Kasumi-1 (cell line): ENCODE data around the gene PSMD9.
"Not testable (repeated sequence)": the region's sequence is repeated elsewhere in the genome, so short reads cannot be mapped to it uniquely, and the experiment has no call there.

Experiments used
- DNase-seq, 2 experiments: peaks; one replicate each; lab custom pipeline; 2025; lab: John Stamatoyannopoulos, UW

PSMD9 gene, protein sequence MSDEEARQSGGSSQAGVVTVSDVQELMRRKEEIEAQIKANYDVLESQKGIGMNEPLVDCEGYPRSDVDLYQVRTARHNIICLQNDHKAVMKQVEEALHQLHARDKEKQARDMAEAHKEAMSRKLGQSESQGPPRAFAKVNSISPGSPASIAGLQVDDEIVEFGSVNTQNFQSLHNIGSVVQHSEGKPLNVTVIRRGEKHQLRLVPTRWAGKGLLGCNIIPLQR

DNA sequence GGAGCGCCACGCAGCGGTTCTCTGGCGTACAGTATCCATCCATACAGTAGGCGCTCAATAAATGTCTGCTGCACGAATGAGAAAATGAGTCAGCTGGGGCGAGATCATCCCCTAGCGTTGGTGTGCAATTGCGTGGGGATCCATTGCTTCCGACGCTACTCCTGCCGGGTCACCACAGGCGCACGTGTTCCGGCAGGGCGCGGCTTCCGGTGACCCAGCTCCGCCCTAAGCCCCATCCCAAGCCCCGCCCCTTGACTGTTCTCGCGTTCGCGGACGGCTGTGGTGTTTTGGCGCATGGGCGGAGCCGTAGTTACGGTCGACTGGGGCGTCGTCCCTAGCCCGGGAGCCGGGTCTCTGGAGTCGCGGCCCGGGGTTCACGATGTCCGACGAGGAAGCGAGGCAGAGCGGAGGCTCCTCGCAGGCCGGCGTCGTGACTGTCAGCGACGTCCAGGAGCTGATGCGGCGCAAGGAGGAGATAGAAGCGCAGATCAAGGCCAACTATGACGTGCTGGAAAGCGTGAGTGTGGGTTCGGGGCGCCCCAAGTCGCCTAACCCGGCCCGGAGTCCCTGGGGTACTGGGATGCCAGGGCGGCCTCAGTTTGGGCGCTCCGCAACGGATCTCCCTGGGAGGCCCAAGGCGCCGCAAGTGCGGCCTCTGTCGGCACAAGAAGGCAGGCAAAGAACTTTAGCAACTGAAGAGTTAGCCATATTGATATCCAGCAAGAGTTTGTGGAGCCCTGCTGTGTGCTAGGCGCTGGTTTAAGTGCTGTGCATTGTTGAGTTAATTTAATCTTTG is at the start of gene PSMD9:
TSS of gene PSMD9 (plus strand) at position 313 of the 796 bp plus-strand sequence. CDS start at position 380, 67 bp downstream.
- DNase-seq = peak; percentile 93 to 97

DNA sequence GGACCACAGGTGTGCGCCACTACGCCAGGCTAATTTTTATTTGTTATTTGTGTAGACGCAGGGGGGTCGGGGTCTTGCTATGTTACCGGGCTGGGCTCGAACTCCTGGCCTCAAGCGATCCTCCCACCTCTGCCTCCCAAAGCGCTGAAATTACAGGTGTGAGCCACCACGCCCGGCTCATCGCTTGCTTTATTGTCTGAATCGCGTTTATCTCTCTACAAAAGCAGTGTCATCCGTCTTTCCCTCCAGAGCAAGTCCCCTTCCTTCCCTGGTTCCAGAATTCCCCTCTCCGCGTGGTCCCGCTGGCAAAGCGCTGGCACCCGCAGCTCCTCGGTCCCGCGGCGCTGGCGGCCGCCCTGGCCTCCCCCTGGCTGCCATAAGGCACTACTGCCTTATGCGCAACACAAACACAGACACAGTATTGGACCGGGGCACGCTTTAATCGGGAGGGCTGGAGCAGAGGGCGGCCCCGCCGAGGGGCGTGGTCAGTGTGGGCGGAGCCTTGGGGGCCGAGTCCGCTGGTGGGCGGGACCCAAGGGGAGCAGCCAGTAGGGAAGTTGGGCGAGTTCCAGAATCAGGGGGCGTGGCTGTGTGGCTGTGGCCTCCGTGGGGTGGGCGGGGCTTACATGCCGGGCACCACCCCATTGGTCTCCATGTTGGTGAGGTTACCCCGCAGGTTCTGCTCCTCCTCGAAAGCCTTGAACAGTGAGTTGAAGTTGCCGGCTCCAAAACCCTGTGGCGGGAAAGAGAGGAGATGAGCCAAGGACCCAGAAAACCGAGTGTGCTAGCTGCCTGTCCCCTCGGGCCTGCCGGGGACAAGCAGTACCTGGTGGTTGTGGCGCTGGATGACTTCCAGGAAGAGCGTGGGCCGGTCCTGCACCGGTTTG is 49.2 kb upstream of the PSMD9 start:
- DNase-seq = peak; percentile 96 to 97

DNA sequence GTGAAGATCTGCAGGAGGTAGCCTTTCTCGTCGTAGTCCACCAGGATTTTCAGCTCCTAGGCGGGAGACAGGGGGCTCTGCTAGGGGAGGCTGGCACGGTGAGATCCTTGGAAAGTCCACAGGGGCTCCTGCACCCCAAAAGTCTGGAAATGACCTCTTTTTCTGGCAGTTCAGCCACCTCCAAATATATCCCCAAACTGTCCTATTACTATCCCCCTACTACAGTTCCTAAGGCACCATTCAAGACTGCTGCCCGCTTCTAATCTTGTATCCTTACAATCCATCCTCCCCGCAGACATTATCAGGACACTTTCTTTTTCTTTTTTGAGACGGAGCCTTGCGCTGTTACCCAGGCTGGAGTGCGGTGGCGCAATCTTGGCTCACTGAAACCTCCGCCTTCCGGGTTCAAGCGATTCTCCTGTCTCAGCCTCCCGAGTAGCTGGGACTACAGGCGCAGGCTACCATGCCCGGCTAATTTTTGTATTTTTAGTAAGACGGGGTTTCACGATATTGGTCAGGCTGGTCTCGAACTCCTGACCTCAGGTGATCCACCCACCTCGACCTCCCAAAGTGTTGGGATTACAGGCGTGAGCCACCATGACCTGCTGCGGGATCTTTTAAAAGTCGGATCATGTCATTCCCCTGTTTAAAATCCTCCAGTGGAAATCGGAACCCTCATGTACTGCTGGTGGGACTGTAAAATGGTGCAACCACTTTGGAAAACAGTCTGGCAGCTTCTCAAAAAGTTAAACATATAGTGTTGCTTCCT is 48.4 kb upstream of the PSMD9 start:
- DNase-seq = peak in 1 of 2 experiments; percentile 41

DNA sequence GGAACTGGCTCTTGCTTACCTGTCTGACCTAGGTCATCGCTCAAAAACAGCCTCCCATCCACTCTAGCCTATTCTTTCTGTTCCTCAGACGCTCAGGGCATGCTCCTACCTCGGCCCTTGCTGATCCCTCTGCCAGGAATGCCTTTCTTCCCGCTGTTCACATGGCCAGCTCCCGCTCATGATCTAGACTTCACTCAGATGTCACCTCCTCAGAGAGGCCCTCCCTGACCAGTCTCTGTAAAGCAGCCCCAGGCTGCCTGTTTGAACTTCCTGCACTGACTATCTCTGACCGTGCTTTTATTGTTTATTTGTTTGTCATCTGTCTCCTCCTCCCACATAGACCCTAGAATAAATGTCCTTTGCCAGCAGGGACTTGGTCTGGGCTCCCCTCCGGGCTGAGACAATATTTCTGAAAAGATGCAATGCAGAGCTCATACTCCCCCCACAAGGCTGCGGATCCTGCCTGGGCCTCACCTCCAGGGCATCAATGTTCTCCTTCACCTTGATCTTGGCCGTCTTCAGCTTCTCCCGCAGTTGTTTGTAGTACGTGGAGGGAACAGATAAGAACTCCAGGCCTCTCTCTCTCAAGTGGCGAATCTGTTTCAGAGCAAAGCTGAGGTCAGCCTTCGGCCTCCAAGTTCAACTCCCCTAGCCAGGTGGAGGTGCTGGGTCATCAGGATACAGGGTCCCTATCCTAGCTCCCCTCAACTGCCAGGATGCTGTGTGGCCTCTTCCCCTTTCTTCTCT is 45.2 kb upstream of the PSMD9 start:
- no peak for DNase-seq

DNA sequence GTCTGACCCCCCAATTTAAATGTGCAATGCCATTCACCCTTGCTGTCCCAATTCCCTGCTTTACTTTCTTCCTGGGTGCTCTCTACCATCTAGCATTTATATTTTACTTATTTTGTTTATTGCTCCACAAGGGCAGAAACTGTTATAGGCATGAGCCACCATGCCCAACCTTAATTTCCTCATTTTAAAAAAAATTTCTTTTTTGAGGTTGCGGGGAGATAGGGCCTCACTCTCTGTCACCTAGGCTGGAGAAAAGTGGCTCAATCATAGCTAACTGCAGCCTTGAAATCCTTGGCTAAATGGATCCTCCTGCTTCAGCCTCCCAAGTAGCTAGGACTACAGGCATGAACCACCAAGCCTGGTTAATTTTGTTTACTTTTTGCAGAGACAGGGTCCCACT is 42.9 kb upstream of the PSMD9 start:
- no peak for DNase-seq

DNA sequence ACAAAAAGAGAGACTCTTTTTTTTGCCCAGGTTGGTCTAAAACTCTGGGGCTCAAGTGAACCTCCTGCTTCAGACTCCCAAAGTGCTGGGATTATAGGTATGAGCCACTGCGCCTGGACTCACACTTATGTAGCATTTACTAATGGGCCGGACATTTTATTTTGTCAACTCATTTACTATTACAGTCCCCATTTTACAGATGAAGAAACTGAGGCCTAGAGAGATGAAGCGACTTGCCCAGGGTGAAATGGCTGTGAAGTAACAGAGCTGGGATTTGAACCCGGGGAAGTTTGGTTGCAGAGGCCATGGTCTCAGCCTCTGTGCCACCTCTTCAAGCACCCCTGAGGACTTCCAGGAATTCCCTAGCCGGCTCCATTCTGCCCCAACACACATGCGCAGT is 39.4 kb upstream of the PSMD9 start:
- DNase-seq = no peak

DNA sequence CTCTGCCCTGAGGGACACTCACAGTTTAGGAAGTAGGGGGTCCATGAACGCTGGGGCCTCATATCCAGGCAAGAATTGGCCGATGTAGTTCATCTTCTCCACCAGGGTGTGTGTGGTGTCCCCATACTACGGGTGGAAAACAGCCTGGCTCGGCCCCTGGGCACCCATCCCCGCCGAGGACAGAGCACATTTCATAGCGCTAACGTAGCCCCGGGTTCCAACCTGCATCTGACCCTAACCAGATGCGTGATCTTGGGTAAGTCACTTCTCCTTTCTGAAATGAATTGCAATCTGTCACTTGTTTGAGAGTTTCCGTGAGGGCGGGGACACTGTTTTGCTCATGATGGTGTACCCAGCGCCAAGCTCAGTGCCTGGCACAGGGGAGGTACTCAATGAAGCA is 38.9 kb upstream of the PSMD9 start:
- DNase-seq = no peak

DNA sequence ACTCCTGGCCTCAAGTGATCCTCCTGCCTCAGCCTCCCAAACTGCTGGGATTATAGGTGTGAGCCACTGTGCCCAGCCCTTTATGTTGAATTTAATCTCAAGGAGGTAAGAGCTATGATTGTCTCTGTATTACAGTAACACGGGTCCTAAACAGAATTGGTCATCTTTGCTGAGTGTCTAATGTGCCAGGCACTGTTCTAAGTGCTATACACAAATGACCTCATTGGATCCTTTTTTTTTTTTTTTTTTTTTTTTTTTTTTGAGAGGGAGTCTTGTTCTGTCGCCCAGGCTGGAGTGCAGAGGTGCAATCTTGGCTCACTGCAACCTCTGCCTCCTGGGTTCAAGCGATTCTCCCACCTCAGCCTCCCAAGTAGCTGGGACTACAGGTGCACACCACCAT is 36.2 kb upstream of the PSMD9 start:
- not testable (repeated sequence) for DNase-seq

DNA sequence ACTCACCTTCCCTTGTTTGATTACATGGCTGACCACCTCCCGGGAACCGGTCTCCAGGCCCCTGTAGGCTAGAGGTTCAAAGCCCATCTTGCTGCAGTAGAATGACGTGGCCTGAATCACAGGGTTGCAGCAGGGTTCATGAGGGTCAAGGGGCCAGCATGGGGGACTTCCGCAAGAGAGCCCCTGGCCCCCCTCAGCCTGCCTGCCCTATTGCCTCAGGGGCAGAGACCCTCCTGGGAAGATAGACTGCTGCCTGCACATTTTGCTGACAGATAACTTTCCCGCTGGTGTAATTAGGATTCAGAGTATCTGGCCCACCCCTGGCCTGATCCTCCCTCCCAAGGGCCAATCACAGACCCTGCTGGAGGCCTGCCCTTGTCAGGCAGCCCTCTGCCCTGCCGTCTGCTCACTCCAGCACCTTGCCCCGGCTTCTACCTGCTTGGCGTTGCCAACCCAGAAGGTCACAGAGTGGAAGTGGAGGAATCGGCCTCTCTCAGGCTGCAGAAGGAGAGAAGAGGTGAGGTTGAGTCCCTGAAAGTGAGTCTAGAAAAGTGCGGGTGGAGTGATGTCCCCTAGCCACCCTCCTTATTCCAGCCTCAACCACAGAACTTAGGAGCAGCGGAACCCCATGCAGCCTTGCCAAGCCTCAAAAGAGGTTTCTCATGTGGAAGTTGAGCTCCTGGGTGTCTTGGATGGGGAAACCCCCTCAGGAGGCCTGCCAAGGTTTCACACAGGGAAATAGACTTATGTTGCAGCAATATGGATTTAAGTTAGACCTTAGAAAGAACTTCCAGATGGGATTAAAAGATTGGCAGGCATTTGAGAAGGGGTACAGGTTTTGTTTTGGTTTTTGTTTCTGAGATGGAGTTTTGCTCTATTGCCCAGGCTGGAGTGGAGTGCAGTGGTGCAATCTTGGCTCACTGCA is 31.0 kb upstream of the PSMD9 start:
- DNase-seq = no peak

DNA sequence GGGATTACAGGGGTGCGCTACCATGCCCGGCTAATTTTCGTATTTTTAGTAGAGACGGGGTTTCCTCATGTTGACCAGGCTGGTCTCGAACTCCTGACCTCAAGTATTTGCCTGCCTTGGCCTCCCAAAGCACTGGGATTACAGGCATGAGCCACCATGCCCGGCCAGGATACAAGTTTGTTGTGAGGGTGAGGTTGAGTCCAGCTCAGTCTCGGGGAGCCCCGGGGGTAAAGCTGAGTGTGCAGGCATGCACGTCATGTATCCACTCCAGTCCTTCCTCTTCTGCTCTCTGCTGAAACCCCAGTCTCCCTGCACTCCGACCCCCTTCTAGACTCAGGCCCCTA is 30.3 kb upstream of the PSMD9 start:
- DNase-seq = no peak

DNA sequence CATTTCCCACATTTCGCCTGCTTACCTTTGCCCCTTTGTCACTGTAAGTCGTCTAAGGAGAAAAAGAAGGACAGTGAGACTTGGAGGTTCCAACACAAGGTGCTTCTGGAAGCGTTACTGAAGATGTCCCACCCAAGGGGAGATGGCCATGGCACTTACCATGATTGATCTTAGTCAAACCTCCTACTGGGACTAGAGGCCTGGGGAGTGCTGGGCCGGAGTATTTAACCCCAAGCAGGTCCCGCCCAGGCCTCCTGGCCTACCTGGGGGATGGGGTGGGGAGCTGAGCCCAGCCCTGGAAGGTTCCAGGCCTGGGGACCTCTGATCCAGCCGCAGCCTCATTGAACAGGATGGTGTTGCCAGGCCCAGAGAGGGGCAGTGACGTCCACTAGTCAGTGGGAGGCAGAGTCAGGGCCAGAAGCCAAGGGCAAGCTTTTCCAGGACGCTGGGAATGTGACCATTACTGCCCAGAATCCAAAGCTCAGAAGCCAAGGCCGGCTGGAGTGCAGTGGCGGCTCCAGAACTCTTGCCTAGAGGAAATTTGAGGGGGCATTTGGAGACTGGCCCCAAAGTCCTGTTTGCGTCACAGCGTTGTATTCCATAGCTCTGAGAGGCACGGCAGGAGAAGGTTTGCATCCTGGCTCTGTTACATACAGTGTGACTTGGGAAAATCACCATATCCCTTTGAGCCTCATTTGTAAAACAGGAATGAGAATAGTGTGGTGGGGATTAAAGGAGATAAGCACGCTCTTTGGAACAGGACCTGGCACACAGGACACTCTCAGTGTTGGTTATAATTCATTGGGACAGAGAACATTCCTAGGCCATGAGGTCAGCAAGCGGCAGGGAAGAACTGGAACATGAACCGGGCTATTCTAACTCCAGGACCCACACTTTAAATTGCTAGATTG is 29.7 kb upstream of the PSMD9 start, which contains the start of gene HPD:
TSS of gene HPD (minus strand) at position 198 of the 911 bp plus-strand sequence. CDS start at position 162, 36 bp downstream.
- no peak for DNase-seq

DNA sequence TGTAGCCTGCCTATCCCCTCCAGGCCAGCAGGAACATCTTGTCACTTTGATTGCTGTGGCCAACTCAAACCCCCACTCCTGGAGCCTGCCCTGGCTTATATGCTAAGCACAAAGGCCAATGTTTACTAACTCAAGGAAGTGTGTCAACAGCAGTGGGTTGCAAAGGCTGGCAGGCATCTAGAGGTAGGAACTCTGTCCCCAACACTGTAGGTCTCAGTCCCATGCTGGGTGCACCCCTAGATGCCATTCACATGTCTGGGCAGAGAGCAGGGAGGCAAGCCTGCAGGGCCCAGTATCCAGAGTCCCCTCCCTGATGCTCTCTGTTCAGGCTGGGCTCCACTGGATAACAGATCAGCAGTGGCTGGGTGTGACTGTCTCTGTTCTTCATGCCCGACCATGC is 28.3 kb upstream of the PSMD9 start:
- no peak for DNase-seq

DNA sequence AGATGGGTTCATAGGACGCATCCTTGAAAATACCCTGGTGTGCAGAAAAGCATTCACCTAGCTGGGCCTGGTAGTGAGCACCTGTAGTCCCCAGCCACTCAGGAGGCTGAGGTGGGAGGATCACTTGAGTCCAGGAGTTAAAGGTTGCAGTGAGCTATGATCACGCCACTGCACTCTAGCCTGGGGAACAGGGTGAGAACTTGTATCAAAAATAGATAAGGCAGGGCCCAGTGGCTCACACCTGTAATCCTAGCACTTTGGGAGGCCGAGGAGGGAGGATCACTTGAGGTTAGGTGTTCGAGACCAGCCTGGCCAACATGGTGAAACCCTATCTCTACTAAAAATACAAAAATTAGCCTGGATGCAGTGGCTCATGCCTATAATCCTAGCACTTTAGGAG is 27.9 kb upstream of the PSMD9 start:
- not testable (repeated sequence) for DNase-seq

DNA sequence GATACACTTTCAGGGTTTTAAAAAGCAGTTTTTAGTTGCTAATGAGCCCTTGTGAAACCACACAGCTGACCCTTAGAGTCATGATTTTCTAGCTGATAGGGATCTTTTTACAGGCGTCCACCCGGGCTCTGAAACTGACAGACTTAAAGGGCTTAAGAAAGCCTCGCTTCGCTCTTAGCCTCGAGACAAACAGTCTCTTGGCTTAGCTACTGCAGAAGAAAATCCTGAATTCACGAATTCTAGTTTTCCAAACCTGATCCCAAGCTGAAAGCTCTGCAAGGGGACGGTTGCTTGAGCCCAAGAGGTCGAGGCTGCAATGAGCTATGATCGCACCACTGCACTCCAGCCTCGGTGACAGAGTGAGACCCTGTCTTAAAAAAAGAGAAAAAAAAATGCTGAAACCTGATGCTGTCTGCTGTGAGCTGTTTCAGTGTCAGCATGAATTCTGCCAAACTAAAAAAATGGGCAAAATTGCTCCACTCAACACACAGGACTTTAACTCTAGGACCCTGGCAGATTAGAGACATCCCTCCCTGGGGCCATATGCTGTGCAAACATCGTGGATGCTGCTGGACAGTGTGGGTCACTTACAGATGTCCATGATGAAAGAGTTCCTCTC is 26.8 kb upstream of the PSMD9 start:
- DNase-seq = no peak

DNA sequence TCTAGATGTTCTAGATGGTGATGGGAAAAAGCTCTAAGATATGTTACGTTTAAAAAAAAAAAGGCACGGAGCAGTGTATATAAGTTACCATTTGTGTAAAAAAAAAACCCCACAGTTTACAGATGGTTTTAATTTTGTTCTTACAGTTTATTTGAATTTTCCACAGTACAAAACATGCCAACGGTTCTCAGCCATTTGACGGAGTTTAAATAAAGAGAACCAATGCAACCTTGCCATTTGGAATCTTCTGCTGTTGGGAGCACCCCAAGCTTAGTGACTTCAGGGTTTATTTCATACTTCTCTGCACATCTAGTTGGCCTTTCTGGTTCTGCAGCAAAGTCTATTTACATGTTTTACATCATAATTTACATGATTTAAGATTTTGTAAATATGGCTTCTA is 22.3 kb upstream of the PSMD9 start:
- DNase-seq = no peak

DNA sequence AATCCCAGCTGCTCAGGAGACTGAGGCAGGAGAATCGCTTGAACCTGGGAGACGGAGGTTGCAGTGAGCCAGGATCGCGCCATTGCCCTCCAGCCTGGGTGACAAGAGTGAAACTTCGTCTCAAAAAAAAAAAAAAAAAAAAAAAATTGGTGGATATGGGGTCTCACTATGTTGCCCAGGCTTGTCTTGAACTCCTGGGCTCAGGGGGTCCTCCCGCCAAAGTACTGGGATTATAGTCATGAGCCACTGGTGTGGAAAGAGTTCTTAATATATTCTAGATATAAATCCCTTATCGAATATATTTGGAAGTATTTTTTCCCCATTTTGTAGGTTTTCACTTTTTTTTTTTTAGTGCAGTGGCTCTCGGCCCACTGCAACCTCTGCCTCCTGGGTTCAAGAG is 19.4 kb upstream of the PSMD9 start:
- not testable (repeated sequence) for DNase-seq

DNA sequence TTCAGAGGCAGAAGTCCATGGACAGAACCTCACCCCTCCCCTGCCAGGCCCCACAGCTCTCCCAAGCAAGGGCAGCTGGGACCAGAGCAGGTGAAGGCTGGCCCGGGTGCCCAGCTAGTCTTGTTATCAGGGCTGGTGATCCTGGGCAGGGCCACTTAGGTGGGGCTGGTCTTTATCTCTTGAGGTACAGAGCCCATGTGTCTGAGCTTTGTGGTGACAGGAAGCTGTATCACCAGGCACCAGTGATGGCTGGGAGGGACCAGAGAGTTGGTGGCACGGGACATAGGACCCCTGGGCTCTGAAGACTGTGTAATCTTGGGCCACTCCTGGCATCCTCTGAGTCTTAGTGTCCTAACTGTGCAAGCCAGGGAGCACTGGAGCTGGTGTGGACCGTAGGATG is 17.1 kb upstream of the PSMD9 start:
- no peak for DNase-seq

DNA sequence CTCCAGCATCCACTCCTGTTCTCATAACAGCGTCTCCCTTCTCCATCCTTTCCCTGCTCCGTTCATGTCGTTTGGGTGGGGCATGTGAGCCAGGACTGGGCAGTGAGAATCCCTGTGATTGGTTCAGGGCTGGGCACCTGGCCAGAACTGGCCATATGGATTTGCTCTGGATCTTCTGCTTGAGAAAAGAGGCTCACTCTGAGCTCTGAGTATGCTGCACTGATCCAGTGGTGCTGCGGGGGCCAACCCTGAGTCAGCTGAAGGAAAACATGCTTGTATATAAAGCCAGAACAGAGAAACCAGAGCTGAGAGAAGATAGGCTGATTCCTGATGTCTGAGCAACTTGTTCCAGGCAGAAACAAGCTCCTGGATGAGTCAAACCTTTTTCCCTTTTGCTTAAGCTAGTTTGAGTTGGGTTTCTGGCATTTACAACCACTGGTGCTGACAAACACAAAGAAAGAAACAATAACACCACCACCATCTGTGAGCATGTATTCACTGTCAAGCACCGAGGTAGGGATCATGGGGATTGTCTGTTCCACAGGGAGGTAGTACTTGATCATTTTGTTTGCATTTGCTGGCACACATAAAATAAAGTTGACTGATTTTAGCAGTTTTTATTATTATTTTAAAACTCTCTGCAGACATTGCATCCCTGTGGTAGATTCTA is 15.9 kb upstream of the PSMD9 start:
- no peak for DNase-seq
